GM19035 (cell line): ENCODE measurements around the gene PGGT1B.
"Not testable (repeated sequence)": the region's sequence is repeated elsewhere in the genome, so short reads cannot be mapped to it uniquely, and the experiment has no call there.

ENCODE experiments used
- ATAC-seq: cut with Tn5 transposase; IDR thresholded peaks from one replicate; pipeline ENCODE4 v1.9.1; 2021; ENCODE audit not compliant: unreplicated experiment

PGGT1B gene

DNA sequence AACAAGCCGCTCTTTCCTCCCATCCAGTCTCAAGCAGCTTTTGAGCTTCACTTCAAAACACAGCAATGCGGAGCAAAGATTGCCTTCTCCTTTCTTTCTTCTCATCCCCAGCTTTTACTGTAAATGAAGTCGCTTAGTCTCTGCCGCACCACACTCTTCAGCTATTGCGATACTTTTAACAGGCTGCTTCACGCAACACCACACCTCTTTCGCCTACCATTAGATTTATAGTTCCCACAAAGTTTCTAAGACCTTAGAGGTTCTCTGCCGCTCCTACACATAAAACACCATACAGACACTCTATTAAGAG lies 711 bp downstream of the PGGT1B start:
- peak; percentile 36 for ATAC-seq

GRCh38 chr5:115260248-115260647 lies 2.4 kb downstream of the PGGT1B start:
- ATAC-seq: no peak

GRCh38 chr5:115257981-115258380 lies 4.7 kb downstream of the PGGT1B start:
- ATAC-seq: no peak

DNA sequence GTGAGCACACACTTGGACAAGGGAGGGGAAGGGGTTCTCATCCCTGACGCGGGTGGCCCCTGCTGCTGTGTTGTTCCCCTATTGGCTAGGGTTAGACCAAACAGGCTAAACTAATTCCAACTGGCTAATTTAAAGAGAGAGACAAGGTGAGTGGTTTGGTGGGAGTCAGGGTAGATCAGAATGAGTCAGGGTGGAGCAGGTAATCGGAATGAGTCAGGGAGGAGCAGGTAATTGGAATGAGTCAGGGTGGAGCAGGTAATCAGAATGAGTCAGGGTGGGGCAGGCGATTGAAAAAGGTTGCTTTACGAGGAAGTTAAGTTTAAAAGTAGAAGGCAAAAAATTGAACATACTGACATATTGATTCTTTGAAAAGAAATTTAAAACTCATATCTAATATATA lies 13.3 kb downstream of the PGGT1B start:
- not testable (repeated sequence) for ATAC-seq

DNA sequence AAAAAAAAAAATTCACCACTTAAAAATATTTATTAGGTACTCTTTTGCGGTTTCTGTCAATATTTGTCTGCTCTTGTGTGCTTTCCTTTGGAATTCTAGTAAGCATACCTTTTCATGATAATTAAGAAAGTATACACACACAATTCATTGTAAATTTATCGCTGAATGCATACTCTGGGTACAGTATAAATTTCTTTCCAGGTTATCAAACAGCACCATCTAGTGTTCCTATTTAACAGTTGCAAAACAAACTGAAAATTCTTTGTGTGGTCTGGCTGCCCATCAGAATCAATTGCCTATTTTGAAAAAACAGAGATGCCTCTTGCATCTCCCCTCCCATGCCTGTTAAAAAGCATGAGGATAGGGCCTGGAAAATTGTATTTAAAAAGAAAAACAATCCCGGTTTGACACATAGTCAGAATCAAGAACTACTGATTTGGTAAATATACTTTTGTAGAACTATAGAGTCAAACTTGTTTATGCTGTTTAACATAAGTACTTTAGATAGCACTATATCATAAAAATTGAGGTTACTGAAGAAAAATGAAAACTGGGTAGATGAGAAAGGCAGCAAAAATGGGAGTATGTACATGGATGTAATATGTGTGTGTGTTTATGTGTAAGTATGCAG lies 16.2 kb downstream of the PGGT1B start:
- ATAC-seq: peak; percentile 51

GRCh38 chr5:115243412-115243811 lies 19.3 kb downstream of the PGGT1B start:
- peak; percentile 74 for ATAC-seq

GRCh38 chr5:115241881-115242642 lies 20.6 kb downstream of the PGGT1B start:
- no peak for ATAC-seq

- ATAC-seq: no peak
Measured at GRCh38 chr5:115237066-115237465, 25.6 kb downstream of the PGGT1B start.

DNA sequence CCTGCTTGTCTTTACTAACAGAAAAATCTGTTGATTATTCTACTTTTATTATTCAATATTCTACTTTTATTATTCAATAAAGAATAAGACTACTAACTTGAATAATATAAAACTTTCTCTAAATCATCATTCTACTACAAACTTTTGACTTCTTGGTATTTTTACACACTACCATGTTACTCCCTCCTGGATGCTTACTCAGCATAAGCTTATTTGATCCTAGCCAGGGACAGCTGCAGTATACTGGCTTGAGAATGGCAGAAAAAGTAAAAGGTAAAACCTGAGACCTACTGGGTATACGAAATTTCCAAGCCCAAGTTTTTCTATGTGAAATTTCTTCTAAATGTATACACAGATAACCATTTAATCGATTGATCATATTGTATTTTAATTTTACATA lies 26.1 kb downstream of the PGGT1B start:
- ATAC-seq: no peak

DNA sequence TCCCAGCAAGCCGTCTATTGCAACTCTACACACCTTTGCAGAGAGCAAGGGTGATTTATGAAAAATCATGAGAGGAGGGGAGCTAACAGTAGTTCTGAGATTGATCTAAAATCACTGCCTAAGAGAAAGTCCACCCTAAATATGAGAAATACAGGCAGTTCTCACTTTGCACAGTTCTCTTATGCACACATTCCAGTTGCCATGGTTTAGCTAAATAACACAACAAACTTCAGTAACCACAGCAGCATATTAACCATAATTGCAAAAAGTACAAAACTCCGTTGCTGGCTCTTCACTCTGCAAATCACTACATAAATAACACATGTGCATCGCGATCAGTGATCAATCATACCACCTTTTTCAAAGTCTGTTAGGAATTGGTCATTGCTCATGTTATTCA lies 31.1 kb downstream of the PGGT1B start:
- ATAC-seq: no peak

DNA sequence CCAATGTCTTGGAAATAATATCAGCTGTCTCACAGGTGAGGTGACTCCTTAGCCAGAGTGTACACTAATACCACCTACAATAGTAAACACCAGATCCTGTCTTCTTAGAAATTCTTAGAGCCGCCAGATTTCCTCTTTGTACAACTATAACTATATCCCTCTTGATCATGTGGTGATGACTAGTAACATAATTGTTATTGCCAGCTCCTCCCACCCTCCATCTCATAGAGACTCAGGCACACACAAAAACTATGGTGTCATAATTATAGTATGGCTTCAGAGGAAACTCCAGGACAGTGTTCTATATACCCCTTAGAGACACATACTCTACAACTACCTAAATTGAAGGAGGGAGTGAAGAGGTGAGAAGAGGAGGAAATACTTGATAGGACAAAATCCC lies 33.1 kb downstream of the PGGT1B start:
- ATAC-seq: no peak

- no peak for ATAC-seq
Measured at GRCh38 chr5:115227281-115227680, 35.4 kb downstream of the PGGT1B start.

- no peak for ATAC-seq
Measured at GRCh38 chr5:115214541-115214940, 48.1 kb downstream of the PGGT1B start.

DNA sequence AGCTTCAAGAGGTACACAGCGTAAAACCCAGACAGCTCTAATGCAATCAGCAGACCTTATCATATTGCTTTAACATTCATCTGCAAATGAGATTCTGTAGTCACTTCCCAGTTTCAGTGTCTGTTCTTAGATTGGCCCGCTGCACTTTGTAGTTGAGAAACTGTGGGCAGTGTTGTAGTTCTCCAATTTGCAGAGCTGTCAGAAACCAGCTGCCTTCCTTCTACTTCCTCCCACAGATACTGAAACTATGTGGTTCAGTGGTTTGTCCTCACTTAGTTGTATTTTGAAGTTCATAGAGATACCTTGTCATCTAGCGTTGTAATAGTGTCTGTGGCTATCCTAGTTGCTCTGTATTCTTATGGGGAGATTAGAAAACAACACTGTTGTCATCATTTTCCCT lies 53.4 kb downstream of the PGGT1B start:
- peak; percentile 100 for ATAC-seq

DNA sequence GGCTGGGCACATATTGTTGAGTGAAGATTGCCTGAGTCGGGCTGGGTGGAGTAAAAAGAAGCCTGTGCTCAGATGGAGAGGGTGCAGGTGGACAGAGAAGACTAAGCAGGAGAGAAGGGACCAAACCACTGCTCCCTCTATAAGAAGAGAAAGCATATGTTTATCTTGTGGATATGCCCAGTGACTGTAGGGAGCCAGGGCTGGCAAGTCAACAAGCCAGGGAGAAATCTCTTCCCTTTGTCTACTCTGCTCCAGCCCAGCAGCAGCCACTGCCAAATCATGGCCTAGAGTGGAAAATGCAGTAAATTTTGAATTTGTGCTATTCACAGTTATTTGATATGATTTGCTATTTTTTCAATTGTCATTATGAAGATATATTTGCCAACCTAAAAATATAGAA lies 59.7 kb downstream of the PGGT1B start:
- ATAC-seq: no peak

- ATAC-seq: no peak
Measured at GRCh38 chr5:115196161-115196560, 66.5 kb downstream of the PGGT1B start.

DNA sequence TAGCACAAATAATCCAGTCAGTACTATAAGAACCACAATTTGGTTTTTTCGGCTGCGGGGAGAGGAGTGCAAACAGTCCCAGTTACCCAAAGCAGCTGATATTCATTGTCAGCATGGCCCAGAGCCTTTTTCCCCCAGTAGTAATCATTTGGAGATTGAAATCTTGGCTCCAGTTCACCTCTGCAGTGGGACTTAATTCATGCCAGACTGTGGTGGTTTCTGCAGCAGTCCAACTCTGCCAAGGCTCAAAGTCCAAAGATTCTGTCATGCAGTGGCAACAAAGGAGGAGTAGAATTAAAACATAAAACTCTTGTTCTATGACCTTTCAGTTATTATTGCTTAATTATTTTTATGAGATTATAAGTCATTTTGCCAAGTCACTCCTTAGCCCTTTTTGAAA lies 68.0 kb downstream of the PGGT1B start:
- ATAC-seq: no peak

GRCh38 chr5:115193295-115193694 lies 69.4 kb downstream of the PGGT1B start:
- no peak for ATAC-seq

- no peak for ATAC-seq
Measured at GRCh38 chr5:115192098-115192497, 70.6 kb downstream of the PGGT1B start.

DNA sequence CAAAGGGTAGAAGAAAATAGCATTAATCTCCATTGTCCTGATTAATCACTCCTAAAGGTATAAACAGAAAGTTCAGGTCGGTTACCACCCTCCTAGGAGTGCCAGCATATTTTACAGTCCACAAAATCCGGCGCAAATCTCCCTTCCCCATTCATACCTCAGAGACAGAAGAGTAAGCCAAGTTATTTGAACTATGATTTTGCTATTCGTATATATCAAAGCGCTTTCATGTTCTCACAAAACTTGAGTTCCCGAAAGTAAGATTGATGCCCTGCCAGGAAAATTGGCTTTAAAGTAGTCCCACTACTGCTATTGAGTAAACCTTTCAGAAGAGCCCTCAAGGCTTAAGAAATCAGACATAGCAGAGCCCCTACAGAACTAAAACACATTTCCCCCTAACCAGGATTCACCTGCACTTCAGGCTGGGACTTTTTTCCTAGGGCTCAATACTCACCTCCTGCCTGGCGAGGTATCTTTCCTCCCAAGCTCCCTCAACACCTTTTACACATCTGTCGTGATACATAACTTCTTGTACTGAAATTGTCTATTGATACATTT lies 71.1 kb downstream of the PGGT1B start:
- ATAC-seq: no peak

- ATAC-seq: no peak
Measured at GRCh38 chr5:115190388-115190787, 72.3 kb downstream of the PGGT1B start.

DNA sequence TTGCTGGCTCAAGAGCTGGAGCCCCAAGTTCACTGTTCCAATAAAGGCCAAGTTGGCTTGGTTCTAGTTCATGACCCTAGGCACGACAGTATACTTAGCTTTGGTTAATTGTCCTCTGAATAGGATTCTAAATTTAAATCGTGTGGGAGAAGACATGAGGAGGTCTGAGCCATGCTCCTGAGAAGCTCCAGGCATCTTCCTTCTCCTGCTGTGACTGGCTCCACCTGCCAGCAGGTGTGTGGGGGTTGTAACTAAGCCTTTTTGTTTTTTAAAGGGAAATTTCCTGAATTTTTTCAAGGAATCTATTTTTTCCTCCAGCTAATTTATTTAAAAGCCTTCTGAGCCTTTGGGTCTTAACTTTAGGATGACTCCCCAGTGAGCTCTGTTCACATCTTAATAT lies 72.8 kb downstream of the PGGT1B start:
- no peak for ATAC-seq

- no peak for ATAC-seq
Measured at GRCh38 chr5:115186794-115187193, 75.9 kb downstream of the PGGT1B start.
